ENCODE measurements around the gene PLCH2. TPM values are rescaled to one million over a fixed set of nuclear protein-coding genes. Genes with fewer than 3 reads are reported as not detected.

The PLCH2 gene
- total and polyA plus RNA-seq, 2 donors (not counting 3 experiments of a cell fraction or from before 2014, with no cell fraction given), result 0.19 to 0.31 TPM

- ChIA-PET POLR2A (no interaction called here), CTCF (no interaction called here)
- H3K79me2 ChIP-seq (ENCODE audit: control insufficient read depth, insufficient read depth, low read length), result no peaks in the 10 kb centered on the region
- dilution Hi-C loops (cut with MboI; ENCODE audit: extremely low pct_ligation_motif_present, low sequenced_read_pairs), result no loop called here
- no peak overlapping the region for H3K4me3 ChIP-seq (replicated peaks in 1 of 3; ENCODE audit: insufficient read depth in 1 of 3, low read depth in 1 of 3, low read length in 3 of 3)
- H3K9me3 ChIP-seq (replicated peaks; ENCODE audit: control insufficient read depth, insufficient read depth, low read length), result no peaks in the 10 kb centered on the region
- no peaks in the 10 kb centered on the region for H3K27me3 ChIP-seq (ENCODE audit: control insufficient read depth in 2 of 2, insufficient read depth in 2 of 2, low read length in 2 of 2)
- no TSS peak for BruUV-seq (replicated peaks)
- no peak overlapping the region for H2AFZ ChIP-seq (ENCODE audit: low read depth, low read length)
- intact Hi-C loops (cut with micrococcal nuclease), result no loop called here
- H3K4me2 ChIP-seq (ENCODE audit: insufficient read depth, low read length), result no peak overlapping the region
- no peaks in the 10 kb centered on the region for H3K9me1 ChIP-seq (replicated peaks; ENCODE audit: control insufficient read depth, extremely low read depth, insufficient read depth, low read length)
- FAIRE-seq, result no peak
- no peaks in the 10 kb centered on the region for H4K20me1 ChIP-seq (replicated peaks; ENCODE audit: control insufficient read depth, extremely low read depth, insufficient read depth, low read length)
- TF ChIP-seq MYC (IDR thresholded peaks at IDR 0.05; ENCODE audit: low read depth, low read length), result no peak
- no peak for TF ChIP-seq JUN (IDR thresholded peaks at IDR 0.05; ENCODE audit: borderline replicate concordance, insufficient read depth, insufficient read length, low read depth)
- TF ChIP-seq FOS (IDR thresholded peaks at IDR 0.05; ENCODE audit: borderline replicate concordance, insufficient read depth, low read length), result no peak
- TF ChIP-seq, protein P1, sequence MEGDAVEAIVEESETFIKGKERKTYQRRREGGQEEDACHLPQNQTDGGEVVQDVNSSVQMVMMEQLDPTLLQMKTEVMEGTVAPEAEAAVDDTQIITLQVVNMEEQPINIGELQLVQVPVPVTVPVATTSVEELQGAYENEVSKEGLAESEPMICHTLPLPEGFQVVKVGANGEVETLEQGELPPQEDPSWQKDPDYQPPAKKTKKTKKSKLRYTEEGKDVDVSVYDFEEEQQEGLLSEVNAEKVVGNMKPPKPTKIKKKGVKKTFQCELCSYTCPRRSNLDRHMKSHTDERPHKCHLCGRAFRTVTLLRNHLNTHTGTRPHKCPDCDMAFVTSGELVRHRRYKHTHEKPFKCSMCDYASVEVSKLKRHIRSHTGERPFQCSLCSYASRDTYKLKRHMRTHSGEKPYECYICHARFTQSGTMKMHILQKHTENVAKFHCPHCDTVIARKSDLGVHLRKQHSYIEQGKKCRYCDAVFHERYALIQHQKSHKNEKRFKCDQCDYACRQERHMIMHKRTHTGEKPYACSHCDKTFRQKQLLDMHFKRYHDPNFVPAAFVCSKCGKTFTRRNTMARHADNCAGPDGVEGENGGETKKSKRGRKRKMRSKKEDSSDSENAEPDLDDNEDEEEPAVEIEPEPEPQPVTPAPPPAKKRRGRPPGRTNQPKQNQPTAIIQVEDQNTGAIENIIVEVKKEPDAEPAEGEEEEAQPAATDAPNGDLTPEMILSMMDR (IDR thresholded peaks at IDR 0.05; ENCODE audit: extremely low read depth in 1 of 2, insufficient read depth in 1 of 2, low read depth in 1 of 2, low read length in 2 of 2), result no peak
- TF ChIP-seq POLR2A (IDR thresholded peaks at IDR 0.05; ENCODE audit: low read depth, low read length), result no peak
- TF ChIP-seq GATA2 (IDR thresholded peaks at IDR 0.05; ENCODE audit: insufficient read depth, insufficient read length, low read depth, low read length), result no peak
- no peak for TF ChIP-seq EZH2 (IDR thresholded peaks at IDR 0.05; ENCODE audit: borderline replicate concordance, low read depth, low read length, severe bottlenecking)
- TF ChIP-seq MAX (IDR thresholded peaks at IDR 0.05; ENCODE audit: insufficient read depth, insufficient read length), result no peak
- TF ChIP-seq POLR2AphosphoS5 (IDR thresholded peaks at IDR 0.05; ENCODE audit: insufficient read depth, low read depth, low read length), result no peak
- no peak for DNase-seq (ENCODE audit: low read depth, low spot score)
- no peaks in the 10 kb centered on the region for H3K4me1 ChIP-seq (ENCODE audit: control insufficient read depth, extremely low read depth, insufficient read depth, low read length)
- no peak overlapping the region for H3K27ac ChIP-seq (ENCODE audit: insufficient read depth, low read depth, low read length)
- no peak overlapping the region for H3K9ac ChIP-seq (replicated peaks; ENCODE audit: extremely low read depth, insufficient read depth, low read length)
- H3K36me3 ChIP-seq (ENCODE audit: control insufficient read depth in 2 of 2, extremely low read depth in 1 of 2, insufficient read depth in 2 of 2, low read length in 2 of 2), result no peaks in the 10 kb centered on the region
Observed at GRCh38 chr1:2495546-2495945, 19.5 kb downstream of the PLCH2 start.

Measured in endothelial cell of umbilical vein (primary cell).